ENCODE results near the gene ATF1. TPM values are rescaled to one million over a fixed set of nuclear protein-coding genes. Genes with fewer than 3 reads are reported as not detected.
"Not testable (repeated sequence)": the region's sequence is repeated elsewhere in the genome, so short reads cannot be mapped to it uniquely, and the experiment has no call there.

ATF1 gene
- total RNA-seq, 1 donor from 2014 or later: 25.3 TPM

DNA sequence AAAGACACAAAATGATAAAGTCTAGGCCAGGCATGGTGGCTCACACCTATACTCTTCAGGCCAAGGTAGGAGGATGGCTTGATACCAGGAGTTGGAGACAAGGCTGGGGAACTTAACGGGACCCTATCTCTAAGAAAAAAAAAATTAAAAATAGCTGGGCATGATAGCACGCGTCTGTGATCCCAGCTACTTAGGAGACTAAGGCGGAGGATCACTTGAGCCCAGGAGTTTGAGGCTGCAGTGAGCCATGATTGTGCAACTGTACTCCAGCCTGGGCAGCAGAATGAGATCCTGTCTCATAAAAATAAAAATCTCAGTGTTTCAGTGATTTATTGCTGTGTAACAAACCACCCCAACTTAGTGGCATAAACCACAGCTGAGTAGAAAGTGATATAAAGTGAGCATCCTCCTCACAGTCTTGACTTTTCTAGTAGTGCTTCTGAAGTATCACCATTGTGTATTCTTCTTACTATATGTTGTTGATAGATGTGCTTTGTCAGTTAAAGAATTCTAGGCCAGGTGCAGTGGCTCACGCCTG is 10.6 kb upstream of the ATF1 start:
- DNase-seq (ENCODE audit: low read depth): no peak

DNA sequence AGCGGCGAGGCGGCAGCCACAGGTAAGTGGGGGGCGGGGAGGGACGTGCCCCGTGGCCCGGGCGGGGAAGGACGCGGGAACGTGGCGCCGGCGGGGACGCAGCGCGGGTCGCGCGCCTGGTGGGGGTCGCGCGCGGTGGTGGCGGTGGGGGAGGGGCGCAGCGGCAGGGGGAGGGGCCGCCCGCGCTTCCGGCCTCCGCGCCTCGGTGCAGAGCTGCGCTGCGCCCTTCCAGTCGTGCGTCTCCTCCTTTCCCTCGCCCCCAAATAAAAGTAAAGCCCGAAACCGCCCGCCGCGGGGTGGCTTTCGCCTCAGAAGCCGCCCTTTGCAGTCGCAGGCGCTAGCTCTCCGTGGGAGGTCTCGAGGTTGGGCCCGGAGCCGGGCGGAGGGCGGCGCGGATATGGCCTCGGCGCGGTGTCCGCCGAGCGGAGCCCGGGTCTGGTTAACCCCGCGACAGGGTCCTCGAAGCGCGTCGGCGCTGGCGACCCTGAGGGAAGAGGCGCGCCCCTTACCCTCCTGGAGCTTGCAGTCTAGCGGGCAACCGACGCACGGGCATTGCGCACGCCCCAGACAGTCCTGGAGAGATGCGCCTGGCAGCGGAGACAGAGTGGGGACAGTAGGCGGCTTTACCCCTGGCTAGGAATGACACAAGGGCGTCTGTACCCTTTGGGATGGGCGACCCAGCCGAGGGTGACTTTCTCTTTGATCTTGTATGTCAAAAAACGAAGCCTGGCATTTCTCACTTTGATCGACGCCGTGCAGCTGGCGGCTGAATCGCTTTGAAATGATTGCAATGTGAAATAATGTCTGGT is 589 bp downstream of the ATF1 start:
- no peak for DNase-seq (ENCODE audit: low read depth)

DNA sequence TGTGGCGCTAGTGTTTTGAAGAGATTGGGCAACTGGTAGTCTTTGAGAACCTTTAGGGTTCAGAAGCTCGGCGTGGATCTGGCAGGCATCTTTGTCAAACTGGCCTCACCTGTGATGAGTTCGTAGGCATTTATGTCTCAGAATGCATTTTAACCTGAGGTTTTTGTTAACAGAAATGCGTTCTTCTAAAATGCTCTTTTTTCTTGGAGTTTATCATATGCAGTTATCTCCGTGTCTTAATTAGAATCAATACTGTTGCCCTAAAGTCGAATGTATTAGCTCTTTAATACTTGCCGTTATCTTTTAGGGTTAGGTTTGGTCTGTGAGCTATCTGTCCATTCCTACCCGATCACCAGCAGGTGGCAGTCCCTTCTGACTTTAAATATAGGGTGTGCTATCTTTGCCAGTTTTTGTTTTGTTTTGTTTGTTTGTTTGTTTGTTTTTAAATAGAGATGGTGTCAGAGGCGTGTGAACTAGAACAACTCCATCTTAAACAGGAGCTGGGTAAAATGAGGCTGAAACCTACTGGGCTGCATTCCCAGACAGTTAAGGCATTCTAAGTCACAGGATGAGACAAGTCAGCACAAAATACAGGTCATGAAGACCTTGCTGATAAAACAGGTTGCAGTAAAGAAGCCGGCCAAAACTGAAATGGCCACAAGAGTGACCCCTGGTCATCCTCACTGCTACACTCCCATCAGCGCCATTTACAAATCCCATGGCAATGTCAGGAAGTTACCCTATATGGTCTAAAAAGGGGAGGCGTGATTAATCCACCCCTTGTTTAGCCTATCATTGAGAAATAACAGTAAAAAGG is 1.4 kb downstream of the ATF1 start:
- peak; percentile 51 for DNase-seq (ENCODE audit: low read depth)

DNA sequence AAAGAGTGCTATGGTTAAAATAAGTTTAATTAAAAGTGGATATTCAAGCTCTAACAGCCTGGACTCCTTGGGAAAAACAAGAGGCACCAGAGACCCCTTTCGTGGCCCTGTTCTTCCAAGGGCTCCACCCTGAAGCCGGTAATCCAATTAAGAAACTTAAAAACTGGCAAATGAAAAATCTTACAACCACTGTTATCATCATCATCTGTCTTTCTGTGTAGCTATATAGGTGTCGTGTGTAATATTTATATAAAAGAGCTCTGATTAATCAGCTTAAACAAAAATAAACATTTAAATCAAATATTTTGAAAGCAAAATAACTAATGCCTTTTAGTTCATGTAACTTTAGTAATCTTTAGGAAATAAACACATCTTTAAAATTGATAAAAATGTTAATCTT is 4.5 kb downstream of the ATF1 start:
- no peak for DNase-seq (ENCODE audit: low read depth)

DNA sequence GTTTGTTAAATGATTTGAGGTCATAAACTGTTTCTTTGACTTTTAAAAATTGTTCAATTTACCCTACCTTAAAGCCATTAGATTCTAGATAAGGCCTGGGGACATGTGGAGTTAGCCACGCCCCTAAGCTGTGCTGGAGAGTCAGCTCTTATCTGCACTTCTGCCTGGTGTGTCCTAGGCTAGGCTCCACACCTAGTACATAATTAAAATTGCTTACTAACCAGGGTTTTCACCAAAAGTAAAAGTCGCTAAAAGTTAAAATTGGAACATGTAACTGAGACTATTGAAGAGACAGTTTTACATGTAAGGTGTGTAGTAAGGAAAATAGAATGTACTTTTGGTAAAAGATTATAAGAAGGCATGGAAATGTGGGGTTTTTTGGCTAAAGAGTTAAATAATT is 4.9 kb downstream of the ATF1 start:
- DNase-seq (ENCODE audit: low read depth): not testable (repeated sequence)

DNA sequence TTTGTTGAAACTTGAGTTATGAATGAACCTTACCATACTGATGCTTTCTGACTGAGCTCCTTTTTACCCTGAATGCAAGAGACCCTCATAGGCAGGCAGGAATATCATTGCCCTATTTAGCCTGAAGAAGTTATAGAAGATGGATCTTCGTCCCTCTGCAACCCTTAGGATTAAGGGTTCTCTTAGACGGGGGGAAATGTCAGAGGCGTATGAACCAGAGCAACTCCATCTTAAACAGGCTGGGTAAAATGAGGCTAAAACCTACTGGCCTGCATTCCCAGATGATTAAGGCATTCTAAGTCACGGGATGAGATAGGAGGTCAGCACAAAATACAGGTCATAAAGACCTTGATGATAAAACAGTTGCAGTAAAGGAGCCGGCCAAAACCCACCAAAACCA is 7.5 kb downstream of the ATF1 start:
- no peak for DNase-seq (ENCODE audit: low read depth)

DNA sequence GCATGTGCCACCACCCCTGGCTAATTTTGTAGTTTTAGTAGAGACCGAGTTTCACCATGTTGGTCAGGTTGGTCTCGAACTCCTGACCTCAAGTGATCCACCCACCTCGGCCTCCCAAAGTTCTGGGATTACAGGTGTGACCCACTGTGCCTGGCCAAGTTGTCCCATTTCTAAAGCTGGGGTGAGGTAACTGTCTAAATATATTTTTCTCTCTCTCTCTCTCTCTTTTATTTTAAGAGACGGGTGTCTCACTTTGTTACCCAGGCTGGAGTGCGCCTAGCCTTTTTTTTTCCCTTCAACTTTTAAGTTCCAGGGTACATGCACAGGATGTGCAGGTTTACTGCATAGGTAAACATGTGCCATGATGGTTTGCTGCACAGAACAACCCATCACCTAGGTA is 8.6 kb downstream of the ATF1 start:
- no peak for DNase-seq (ENCODE audit: low read depth)

DNA sequence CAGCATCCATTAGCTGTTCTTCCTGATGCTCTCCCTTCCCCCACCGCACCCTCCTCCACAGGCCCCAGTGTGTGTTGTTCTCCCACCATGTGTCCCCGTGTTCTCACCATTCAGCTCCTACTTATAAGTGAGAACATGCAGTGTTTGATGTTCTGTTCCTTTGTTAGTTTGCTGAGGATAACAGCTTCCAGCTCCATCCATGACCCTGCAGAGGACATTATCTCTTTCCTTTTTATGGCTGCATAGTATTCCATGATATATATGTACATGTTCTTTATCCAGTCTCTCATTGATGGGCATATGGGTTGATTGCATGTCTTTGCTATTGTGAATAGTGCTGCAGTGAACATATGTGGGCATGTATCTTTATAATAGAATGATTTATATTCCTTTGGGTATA is 9.0 kb downstream of the ATF1 start:
- no peak for DNase-seq (ENCODE audit: low read depth)

DNA sequence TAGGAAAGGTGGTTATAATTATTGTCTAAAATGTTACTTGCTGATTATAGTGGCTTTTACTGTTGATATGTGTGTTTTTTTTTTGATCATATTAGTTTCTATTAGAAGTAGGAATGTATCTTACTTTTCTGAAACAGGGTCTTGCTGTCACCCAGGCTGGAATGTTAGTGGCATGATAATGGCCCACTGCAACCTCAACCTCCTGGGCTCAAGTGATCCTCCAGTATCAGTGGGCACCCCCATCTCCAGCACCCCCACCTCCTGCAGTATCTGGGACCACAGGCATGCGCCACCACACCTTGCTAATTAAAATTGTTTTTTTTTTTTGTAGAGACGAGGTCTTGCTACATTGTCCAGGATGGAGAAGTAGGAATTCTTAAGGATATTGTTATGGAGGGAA is 11.3 kb downstream of the ATF1 start:
- DNase-seq (ENCODE audit: low read depth): no peak

DNA sequence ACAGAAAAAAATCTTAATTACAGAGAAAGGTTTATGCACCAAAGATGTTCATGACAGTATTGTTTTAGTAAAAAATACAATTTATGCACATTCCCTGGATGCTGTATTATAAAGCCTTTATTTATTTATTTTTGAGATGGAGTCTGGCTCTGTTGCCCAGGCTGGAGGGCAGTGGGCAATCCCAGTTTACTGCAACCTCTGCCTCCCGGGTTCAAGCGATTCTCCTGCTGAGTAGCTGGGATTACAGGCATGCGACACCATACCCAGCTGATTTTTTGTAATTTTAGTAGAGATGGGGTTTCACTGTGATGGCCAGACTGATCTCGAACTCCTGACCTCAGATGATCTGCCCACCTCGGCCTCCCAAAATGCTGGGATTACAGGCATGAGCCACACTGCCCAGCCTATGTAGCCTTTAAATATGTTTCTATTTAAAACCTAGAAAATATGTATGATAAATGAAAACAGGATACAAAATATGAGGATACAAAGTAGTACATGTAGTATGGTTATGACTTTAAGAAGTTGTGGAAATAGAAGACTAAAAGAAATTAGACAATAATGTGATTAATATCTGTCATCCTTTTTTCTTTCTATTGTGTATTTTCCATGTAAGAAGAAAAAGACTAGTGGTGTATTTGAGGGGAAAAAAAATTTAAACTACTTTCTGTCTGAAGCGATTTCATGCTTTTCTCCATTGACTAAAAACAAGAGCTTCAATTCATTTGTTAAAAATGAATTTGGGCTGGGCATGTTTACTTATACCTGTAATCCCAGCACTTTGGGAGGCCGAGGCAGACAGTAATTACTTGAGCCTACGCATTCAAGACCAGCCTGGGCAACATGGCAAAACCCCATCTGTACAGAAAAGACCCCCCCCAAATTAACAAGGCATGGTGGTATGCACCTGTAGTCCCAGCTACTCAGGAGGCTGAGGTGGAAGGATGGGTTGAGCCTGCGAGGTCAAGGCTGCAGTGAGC is 13.1 kb downstream of the ATF1 start:
- no peak for DNase-seq (ENCODE audit: low read depth)

DNA sequence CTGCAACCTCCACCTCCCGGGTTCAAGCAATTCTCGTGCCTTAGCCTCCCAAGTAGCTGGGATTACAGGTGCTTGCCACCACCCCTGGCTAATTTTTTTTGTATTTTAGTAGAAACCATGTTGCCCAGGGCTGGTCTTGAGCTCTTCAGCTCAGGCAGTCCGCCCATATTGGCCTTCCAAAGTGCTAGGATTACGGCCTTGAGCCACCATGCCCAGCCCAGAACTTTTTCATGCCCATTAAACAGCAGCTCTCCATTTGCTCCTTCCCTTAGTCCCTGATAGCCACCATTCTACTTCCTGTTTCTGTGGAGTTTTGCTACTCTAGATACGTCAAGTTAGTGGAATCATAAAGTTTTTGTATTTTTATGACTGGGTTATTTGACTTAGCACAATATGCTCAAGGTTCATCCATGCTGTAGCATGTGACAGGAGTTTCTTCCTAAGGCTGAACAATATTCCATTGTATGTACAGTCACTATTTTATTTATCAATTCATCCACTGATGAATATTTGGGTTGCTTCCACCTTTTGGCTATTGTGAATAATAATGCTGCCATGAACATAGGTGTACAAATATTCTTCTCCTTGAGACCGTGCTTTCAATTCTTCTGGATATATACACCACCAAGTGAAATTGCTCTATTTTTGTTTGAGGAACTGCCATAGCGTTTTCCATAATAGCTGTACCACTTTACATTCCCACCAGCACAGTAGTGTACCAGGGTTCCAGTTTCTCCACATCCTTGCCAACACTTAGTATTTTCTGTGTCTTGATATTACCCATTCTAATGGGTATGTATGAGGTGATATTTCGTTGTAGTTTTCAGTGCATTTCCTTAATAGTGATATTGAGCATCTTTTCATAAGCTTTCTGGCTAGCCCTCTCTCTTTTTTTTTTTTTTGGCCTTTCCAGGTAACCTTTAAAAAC is 15.0 kb downstream of the ATF1 start:
- no peak for DNase-seq (ENCODE audit: low read depth)

DNA sequence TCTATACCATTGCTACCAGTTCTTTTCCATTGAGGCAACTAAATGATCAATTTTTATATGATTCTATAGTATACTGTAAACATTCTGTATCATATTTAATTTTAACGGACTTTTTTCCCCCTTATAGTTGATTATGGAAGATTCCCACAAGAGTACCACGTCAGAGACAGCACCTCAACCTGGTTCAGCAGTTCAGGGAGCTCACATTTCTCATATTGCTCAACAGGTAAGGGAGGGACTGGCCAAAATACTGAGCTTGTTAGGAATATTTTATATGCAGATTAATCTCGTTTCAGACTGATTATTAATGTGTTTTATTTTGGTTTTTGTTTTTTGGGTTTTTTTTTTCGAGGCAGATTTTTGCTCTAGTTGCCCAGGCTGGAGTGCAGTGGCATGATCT is 16.1 kb downstream of the ATF1 start:
- no peak for DNase-seq (ENCODE audit: low read depth)

DNA sequence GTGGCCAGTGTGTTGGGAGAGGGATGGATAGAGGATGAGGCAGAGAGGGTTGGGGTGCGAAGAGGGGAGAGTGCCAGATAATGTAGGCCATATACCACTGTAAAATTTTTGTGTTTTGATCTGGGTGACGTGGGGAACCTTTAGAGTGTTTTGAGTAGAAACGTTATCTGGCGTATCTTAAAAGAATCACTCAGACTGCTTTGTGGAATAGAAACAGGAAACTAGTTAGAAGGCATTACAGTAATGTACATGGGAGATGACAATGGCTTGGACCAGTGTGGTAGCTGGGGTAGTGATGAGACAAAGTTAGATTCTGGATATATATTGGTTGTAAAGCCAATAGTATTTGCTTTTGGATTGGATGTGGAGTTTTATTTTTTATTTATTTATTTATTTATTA is 20.6 kb downstream of the ATF1 start:
- DNase-seq (ENCODE audit: low read depth): no peak

DNA sequence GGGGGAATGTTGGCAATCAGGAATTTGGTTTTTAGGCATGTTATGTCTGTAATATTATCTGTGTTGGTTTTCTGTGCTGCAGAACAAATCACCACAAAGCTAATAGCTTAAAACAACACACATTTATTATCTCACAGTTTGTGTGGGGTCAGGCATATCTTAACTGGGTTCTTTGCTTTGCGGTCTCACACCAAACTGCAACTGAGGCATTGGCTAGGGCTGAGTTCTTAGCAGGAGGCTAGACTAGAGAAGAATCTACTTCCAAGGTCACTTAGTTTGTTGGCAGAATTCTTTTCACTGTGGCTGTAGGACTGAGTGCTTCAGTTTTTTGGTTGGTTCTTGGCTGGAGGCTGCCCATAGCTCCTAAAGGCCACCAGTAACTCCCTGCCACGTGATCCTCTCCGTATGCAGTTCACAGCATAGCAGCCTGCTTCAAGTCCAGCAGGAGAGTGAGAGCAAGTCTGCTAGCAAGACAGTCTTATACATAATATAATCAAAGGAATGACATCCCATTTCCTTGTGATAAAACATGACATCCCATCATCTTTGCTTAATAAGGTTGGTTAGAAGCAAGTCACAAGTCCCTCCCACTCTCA is 21.6 kb downstream of the ATF1 start:
- DNase-seq (ENCODE audit: low read depth): peak; percentile 12

DNA sequence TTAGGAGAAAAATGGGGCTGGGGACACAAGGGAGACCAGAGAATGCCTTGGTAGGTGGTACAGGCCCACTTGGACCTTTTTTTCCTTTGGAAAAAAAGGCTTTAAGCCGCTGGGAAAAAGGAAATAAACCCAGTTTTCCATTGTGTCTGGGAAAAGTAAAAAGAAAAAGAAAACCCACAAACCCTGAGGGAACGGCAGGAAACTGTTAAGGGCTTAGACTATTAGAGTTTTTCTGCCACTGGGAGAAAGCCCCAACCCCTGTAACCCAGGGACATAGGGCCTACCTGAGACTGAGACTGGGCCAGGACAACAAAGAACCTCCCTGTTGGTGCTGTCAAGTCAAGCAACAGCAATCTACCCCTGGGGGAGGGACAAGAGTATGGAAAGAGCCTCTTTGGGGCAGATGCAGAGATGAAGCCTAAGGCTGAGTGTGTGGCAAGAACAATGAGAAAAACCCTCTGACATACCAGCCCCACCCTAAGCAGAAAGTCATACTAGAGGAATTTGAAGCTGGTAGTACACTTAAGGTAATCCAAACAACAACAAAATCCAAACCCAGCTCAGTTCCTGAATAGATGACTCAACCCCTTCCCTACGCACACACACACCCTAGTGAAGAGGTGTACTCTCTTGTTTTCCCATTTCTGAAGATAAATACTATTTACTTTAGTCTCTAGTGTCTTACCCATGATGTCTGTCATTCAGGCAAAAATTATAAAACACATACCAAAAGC is 22.8 kb downstream of the ATF1 start:
- peak; percentile 100 for DNase-seq (ENCODE audit: low read depth)

DNA sequence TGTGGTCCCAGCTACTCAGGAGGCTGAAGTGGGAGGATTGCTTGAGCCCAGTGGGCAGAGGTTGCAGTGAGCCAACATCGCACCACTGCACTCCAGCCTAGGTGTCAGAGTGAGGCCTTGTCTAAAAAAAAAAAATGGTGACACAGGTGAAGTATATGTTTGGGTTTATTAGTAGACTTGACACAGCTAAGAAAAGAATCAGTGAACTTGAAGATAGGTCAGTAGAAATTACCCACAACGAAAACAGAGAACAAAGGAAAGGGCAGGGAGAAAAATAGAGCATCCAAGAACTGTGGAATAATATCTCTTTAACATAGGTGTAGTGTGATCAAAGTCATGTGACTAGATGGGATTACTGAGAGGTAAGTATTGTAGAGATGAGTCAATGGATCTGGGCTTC is 23.7 kb downstream of the ATF1 start:
- DNase-seq (ENCODE audit: low read depth): no peak

DNA sequence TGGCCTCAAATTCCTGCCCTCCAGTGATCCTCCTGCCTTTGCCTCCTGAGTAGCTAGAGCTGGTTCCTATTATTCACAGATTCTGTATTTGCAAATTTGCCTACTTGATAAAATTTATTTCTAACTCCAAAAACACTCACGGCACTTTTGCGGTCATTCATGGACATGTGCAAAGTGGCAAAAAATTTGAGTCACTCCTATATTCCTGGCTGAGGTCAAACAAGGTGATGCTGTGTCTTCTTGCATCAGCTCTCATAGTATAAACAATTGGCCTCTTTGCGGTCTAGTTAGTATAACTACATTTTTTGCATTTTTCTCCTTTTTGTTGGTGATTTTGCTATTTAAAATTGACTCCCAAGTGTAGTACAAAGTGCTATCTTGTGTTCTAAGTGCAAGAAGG is 24.7 kb downstream of the ATF1 start:
- peak; percentile 33 for DNase-seq (ENCODE audit: low read depth)

DNA sequence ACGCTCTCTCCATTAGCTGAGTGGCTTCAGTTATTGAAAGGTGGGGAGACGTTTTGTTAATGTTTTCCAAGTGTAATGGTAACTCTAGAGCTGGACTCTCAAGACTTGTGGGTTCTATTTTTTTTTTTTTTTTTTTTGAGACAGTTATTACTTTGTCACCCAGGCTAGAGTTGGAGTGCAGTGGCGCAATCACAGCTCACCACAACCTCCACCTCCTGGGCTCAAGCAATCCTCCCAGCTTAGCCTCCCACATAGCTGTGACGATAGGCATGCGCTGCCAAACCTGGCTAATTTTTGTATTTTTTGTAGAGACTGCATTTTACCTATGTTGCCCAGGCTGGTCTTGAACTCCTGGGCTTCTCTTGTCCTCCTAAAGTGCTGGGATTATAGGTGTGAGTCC is 26.2 kb downstream of the ATF1 start:
- DNase-seq (ENCODE audit: low read depth): no peak

DNA sequence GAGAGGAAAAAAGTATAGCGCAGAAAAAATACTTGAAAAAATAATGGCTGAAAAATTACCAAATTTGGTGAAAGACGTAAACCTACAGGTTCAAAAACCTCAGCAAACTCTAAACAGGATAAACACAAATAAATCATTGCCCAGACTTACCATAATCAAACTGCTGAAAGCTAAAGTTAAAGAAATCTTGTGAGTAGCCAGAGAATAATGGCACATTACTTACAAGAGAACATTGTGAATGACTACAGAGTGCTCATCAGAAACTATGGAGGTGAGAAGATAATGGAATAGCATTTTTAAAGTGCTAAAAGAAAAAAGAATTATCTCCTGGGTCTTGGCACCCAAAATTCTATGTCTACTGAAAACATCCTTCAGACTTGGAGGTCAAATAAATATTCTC is 36.0 kb downstream of the ATF1 start:
- DNase-seq (ENCODE audit: low read depth): peak; percentile 51
